C4-2B (cell line): ENCODE results near the gene CFAP47.

Experiments
- ZFX ChIP-seq: fragments of 450-650 bp; IDR thresholded peaks from 2 replicates; pipeline ENCODE4 v1.6.1; 2017
- TF ChIP-seq, protein P1 (sequence below): fragments of 450-650 bp; conservative IDR thresholded peaks from 2 replicates; pipeline ENCODE4 v1.5.1; 2017; ENCODE audit warnings: mild to moderate bottlenecking

DNA sequence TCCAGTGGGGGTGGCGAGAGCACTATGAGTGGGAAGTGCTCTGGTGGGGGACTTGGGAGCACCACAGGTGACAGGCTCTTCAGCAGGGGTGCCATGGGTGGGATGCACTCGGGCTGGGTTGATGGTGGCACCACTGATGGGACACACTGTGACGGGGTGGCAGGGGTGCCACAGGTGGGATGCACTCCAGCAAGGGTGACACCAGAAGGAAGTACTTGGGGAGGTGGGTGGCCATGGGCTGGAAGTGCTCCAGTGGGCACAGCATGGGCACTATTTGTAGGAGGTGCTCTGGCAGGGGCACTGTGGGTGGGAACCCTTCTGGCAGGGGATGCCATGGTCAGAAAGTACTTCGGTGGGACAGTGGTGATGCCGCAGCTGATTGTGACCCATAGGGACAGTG, 346.6 kb downstream of the CFAP47 start:
- TF ChIP-seq, protein P1, sequence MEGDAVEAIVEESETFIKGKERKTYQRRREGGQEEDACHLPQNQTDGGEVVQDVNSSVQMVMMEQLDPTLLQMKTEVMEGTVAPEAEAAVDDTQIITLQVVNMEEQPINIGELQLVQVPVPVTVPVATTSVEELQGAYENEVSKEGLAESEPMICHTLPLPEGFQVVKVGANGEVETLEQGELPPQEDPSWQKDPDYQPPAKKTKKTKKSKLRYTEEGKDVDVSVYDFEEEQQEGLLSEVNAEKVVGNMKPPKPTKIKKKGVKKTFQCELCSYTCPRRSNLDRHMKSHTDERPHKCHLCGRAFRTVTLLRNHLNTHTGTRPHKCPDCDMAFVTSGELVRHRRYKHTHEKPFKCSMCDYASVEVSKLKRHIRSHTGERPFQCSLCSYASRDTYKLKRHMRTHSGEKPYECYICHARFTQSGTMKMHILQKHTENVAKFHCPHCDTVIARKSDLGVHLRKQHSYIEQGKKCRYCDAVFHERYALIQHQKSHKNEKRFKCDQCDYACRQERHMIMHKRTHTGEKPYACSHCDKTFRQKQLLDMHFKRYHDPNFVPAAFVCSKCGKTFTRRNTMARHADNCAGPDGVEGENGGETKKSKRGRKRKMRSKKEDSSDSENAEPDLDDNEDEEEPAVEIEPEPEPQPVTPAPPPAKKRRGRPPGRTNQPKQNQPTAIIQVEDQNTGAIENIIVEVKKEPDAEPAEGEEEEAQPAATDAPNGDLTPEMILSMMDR, result no peak
- no peak for TF ChIP-seq ZFX
